Measurements from ENCODE around the gene L3MBTL4. TPM values are rescaled to one million over a fixed set of nuclear protein-coding genes. Genes with fewer than 3 reads are reported as not detected.

L3MBTL4 gene
- total RNA-seq, 1 experiment from 2014 or later = not detected

DNA sequence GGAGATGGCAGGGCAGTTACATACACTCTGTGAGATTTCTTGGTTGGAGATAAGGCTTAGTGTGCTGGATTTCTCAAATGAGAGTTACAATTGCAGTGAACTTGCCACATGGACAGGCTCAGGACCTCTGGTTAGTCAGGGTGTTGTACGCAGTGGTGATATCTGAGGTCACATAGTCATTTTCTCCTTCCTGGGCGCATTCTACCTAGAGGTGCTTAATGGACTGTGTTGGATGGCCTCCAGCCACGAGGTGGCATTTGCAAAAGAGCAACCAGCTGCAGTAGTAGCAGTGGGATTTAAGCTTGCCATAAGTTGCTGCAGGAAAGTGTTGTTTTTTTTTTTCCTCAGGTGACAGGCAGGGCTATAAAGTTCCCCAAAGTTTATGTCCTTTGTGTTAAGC is 345.6 kb downstream of the L3MBTL4 start:
- Histone ChIP-seq H3K9me3 (ENCODE audit: control insufficient read depth in 1 of 2, insufficient read depth in 1 of 2, low read depth in 1 of 2, low read length in 2 of 2) (peaks cover 9 to 28% of the 10 kb centered on the region in 2 experiments; a peak in 2 of 4 replicates), H4K20me1 (ENCODE audit: insufficient read depth) (no peaks in the 10 kb centered on the region), H3K36me3 (ENCODE audit: control insufficient read depth in 1 of 2, insufficient read depth in 2 of 2, low read length in 2 of 2) (no peaks in the 10 kb centered on the region), H3K9me2 (ENCODE audit: insufficient read depth) (no peaks in the 10 kb centered on the region), H3K4me2 (ENCODE audit: low read length) (no peak overlapping the region), H3K9ac (ENCODE audit: low read length) (no peak overlapping the region), H3K4me3 (replicated peaks in 1 of 2; ENCODE audit: low read depth in 1 of 2, low read length in 2 of 2) (no peak overlapping the region), H3K27ac (ENCODE audit: low read depth, low read length) (no peak overlapping the region), H3K4me1 (ENCODE audit: control insufficient read depth in 1 of 2, insufficient read depth in 2 of 2, low read length in 2 of 2) (no peaks in the 10 kb centered on the region), H3K27me3 (ENCODE audit: insufficient read depth, low read length) (no peaks in the 10 kb centered on the region), H2AFZ (ENCODE audit: low read depth, low read length, poor library complexity, severe bottlenecking) (no peak overlapping the region), H3K79me2 (ENCODE audit: insufficient read depth, low read length) (no peaks in the 10 kb centered on the region)
- BruUV-seq (replicated peaks) = no TSS peak
- ATAC-seq = no peak
- no peak for DNase-seq (ENCODE audit: low read depth, low spot score)
- POLR2A ChIA-PET = no interaction called here
- TF ChIP-seq SIN3A (IDR thresholded peaks at IDR 0.05; ENCODE audit: low read depth) = no peak
- TF ChIP-seq, protein P1, sequence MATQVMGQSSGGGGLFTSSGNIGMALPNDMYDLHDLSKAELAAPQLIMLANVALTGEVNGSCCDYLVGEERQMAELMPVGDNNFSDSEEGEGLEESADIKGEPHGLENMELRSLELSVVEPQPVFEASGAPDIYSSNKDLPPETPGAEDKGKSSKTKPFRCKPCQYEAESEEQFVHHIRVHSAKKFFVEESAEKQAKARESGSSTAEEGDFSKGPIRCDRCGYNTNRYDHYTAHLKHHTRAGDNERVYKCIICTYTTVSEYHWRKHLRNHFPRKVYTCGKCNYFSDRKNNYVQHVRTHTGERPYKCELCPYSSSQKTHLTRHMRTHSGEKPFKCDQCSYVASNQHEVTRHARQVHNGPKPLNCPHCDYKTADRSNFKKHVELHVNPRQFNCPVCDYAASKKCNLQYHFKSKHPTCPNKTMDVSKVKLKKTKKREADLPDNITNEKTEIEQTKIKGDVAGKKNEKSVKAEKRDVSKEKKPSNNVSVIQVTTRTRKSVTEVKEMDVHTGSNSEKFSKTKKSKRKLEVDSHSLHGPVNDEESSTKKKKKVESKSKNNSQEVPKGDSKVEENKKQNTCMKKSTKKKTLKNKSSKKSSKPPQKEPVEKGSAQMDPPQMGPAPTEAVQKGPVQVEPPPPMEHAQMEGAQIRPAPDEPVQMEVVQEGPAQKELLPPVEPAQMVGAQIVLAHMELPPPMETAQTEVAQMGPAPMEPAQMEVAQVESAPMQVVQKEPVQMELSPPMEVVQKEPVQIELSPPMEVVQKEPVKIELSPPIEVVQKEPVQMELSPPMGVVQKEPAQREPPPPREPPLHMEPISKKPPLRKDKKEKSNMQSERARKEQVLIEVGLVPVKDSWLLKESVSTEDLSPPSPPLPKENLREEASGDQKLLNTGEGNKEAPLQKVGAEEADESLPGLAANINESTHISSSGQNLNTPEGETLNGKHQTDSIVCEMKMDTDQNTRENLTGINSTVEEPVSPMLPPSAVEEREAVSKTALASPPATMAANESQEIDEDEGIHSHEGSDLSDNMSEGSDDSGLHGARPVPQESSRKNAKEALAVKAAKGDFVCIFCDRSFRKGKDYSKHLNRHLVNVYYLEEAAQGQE (IDR thresholded peaks at IDR 0.05; ENCODE audit: low read depth) = no peak
- TF ChIP-seq, protein P2, sequence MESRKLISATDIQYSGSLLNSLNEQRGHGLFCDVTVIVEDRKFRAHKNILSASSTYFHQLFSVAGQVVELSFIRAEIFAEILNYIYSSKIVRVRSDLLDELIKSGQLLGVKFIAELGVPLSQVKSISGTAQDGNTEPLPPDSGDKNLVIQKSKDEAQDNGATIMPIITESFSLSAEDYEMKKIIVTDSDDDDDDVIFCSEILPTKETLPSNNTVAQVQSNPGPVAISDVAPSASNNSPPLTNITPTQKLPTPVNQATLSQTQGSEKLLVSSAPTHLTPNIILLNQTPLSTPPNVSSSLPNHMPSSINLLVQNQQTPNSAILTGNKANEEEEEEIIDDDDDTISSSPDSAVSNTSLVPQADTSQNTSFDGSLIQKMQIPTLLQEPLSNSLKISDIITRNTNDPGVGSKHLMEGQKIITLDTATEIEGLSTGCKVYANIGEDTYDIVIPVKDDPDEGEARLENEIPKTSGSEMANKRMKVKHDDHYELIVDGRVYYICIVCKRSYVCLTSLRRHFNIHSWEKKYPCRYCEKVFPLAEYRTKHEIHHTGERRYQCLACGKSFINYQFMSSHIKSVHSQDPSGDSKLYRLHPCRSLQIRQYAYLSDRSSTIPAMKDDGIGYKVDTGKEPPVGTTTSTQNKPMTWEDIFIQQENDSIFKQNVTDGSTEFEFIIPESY (IDR thresholded peaks at IDR 0.05; ENCODE audit: extremely low read depth, insufficient replicate concordance, low read length) = no peak
- no peak for TF ChIP-seq EGR1 (IDR thresholded peaks at IDR 0.05; ENCODE audit: low read depth)
- RAD21 ChIA-PET (ENCODE audit: low non-redundant PET in 1 of 2, low total read pairs in 2 of 2, uncharacterized antibody in 2 of 2, unreplicated experiment in 2 of 2) = no interaction called here
- CTCF ChIA-PET = no interaction called here
- intact Hi-C loops (cut with micrococcal nuclease) = no loop called here
